ENCODE measurements around the gene KDELR3.

- TF ChIP-seq CTCF (IDR thresholded peaks at IDR 0.05) (no peak), ZFX (IDR thresholded peaks at IDR 0.05; ENCODE audit: borderline replicate concordance) (no peak)
Observed at GRCh38 chr22:38432264-38432663, 35.6 kb upstream of the KDELR3 start.

Measured in 22Rv1 (cell line).